Brain microvascular endothelial cell (primary cell): ENCODE data around the gene MXRA7.
"Not testable (repeated sequence)": the region's sequence is repeated elsewhere in the genome, so short reads cannot be mapped to it uniquely, and the experiment has no call there.

Experiments
- DNase-seq: peaks from one replicate; pipeline ENCODE4 v3.0.0-alpha.2; 2020
- H3K27ac ChIP-seq: fragments of 250-450 bp; sonication (Bioruptor Pico); 2 replicates; pipeline ENCODE4 v1.5.1; 2020; ENCODE audit warnings: mild to moderate bottlenecking, moderate library complexity
- H3K27me3 ChIP-seq: fragments of 250-450 bp; sonication (Bioruptor Pico); replicated peaks from 2 replicates; pipeline ENCODE4 v1.5.1; 2020; ENCODE audit warnings: mild to moderate bottlenecking
- H3K36me3 ChIP-seq: fragments of 250-450 bp; sonication (Bioruptor Pico); replicated peaks from 2 replicates; pipeline ENCODE4 v1.5.1; 2020; ENCODE audit warnings: mild to moderate bottlenecking
- H3K4me3 ChIP-seq: 2 replicates; pipeline ENCODE4 v1.5.1; 2011; ENCODE audit warnings: low read depth, mild to moderate bottlenecking, control low read depth, low read length, moderate library complexity
- CTCF ChIP-seq: IDR thresholded peaks from 2 replicates; pipeline ENCODE4 v1.5.1; 2011; ENCODE audit warnings: low read depth, mild to moderate bottlenecking, moderate library complexity, low read length, control low read depth, inconsistent platforms; ENCODE audit errors: missing control alignments
- in situ Hi-C: cut with HindIII; loops from 2 replicates; pipeline ENCODE4 v1.10.0; 2017; ENCODE audit warnings: low sequenced_read_pairs, low pct_ligation_motif_present

The MXRA7 gene

DNA sequence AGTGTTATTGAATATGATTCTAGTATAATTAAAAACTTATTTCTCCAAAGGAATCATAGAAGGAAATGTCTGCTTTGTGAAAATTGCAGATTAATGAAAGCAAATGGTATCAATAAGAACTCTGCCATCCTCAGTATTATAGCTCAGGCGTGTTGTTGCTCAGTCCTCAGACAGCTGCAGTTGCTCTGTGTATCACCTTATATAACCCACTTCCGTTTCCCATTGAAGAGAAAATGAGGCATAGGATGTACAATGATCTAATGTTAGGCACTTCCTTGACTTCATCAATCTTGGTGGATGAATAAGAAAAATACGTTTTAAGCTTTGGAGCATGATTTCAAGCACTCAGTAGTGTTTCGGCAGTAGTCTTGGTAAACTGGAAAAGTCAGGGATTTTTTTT, 41.2 kb upstream of the MXRA7 start:
- peaks cover 3% of the 10 kb centered on the region for H3K36me3 ChIP-seq
- H3K27me3 ChIP-seq: no peaks in the 10 kb centered on the region
- in situ Hi-C loops: no loop called here
- no peak for DNase-seq
- no peak overlapping the region for H3K27ac ChIP-seq
- H3K4me3 ChIP-seq: no peak overlapping the region
- no peak for TF ChIP-seq CTCF

GRCh38 chr17:76751416-76751993, 40.7 kb upstream of the MXRA7 start:
- in situ Hi-C loops: no loop called here
- DNase-seq: no peak
- no peak for TF ChIP-seq CTCF

DNA sequence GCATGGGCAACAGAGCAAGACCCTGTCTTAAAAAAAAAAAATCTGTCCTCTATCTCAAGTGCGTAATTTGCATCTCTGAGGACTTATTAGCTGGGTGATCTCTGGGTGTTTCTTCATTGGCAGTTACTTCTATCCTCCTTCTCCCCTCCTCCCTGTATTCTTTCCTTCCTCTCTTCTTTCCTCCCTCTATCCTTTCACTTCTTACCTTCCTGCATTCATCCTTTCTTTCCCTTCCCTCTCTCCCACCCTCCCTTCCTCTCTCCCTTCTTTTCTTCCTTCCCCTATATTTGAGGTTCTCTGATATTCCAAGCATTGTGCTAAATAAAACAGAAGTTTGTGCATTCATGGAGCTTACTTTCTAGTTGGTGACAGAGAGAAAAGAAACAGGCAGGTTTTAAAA, 37.9 kb upstream of the MXRA7 start:
- Histone ChIP-seq H3K27me3 (no peaks in the 10 kb centered on the region), H3K27ac (no peak overlapping the region), H3K36me3 (peaks cover 13% of the 10 kb centered on the region), H3K4me3 (no peak overlapping the region)
- in situ Hi-C loops: no loop called here
- no peak for DNase-seq
- no peak for TF ChIP-seq CTCF

More at GRCh38 chr17:76751416-76751993, 40.7 kb upstream of the MXRA7 start:
- Histone ChIP-seq H3K27me3 (no peaks in the 10 kb centered on the region), H3K4me3 (no peak overlapping the region), H3K36me3 (peaks cover 3% of the 10 kb centered on the region), H3K27ac (no peak overlapping the region)

DNA sequence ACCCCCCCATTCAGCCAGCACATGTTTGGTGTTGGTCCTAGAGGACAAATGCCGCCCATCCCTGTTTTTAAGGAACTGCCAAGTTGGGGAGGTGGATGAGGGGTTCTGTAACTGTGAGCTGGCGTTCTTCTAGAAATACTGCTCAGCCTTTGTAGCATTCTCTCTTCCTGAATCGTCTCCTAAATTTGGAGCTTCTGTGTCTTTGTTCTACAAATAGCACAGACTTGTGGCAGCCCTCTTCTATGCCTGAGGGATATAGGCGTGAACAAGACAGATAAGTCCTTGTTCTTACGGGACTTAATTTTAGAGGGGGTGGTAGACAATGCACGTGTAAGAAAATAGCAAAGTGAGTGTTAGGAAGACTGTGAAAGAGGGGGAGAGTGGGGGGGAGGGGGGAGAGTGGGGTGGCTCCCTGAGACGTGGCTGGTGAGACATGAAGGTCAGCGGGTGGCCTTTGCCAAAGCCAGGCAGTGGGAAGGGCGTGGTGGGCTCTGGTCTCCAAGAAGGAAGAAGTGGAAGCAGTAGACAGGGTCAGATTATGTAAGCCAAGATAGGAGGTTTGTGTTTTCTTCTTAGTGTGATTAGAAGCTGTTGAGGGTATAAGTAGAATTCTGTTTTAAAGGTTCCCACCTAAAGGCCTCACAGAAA, 37.1 kb upstream of the MXRA7 start:
- TF ChIP-seq CTCF: no peak
- no peaks in the 10 kb centered on the region for H3K27me3 ChIP-seq
- no peak overlapping the region for H3K27ac ChIP-seq
- in situ Hi-C loops: no loop called here
- H3K4me3 ChIP-seq: no peak overlapping the region
- no peak for DNase-seq
- H3K36me3 ChIP-seq: peaks cover 13% of the 10 kb centered on the region

GRCh38 chr17:76745785-76746184, 35.0 kb upstream of the MXRA7 start:
- H3K4me3 ChIP-seq, in situ Hi-C loops, H3K27me3 ChIP-seq, H3K27ac ChIP-seq, DNase-seq: not testable (repeated sequence)
- peaks cover 13% of the 10 kb centered on the region for H3K36me3 ChIP-seq

DNA sequence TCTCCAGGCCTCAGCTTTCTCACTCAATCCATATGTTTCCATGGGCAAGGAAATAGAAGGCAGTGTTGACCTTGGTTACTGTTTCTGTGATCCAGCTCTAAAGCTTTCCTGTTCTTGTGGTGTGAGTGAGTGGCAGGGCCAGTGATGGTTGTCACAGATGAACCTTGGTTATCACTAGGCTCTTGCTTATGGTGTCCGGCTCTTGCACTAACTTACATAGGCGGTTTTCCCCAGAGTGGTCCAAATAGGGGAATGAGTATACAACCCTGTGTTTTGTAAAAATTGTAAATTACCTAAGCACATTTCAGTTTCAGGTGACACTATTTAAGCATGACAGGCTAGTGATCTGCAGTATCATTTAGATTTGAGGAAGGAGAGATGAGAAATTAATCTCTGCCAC, 34.0 kb upstream of the MXRA7 start:
- TF ChIP-seq CTCF: no peak
- no peak overlapping the region for H3K27ac ChIP-seq
- no peaks in the 10 kb centered on the region for H3K27me3 ChIP-seq
- in situ Hi-C loops: no loop called here
- H3K4me3 ChIP-seq: no peak overlapping the region
- DNase-seq: no peak
- H3K36me3 ChIP-seq: peaks cover 13% of the 10 kb centered on the region
